HG02884 (cell line): Measurements from ENCODE around the gene MORN5.

ENCODE experiments used
- ATAC-seq: cut with Tn5 transposase; IDR thresholded peaks from one replicate; pipeline ENCODE4 v1.9.1; 2021; ENCODE audit warnings: mild to moderate bottlenecking, moderate library complexity; ENCODE audit not compliant: unreplicated experiment

Gene MORN5

GRCh38 chr9:122214507-122214906 lies 54.8 kb downstream of the MORN5 start:
- no peak for ATAC-seq

GRCh38 chr9:122215663-122216062 lies 56.0 kb downstream of the MORN5 start:
- no peak for ATAC-seq

- no peak for ATAC-seq
Measured at GRCh38 chr9:122216138-122216797, 56.6 kb downstream of the MORN5 start.

GRCh38 chr9:122216798-122217418 lies 57.2 kb downstream of the MORN5 start:
- ATAC-seq, result no peak

- no peak for ATAC-seq
Measured at GRCh38 chr9:122217640-122218039, 57.9 kb downstream of the MORN5 start.

- ATAC-seq, result no peak
Measured at GRCh38 chr9:122218071-122218934, 58.6 kb downstream of the MORN5 start.

GRCh38 chr9:122218935-122219855 lies 59.5 kb downstream of the MORN5 start:
- no peak for ATAC-seq

- no peak for ATAC-seq
Measured at GRCh38 chr9:122219856-122220672, 60.4 kb downstream of the MORN5 start.

- ATAC-seq, result no peak
Measured at GRCh38 chr9:122220673-122221182, 61.0 kb downstream of the MORN5 start.

- no peak for ATAC-seq
Measured at GRCh38 chr9:122221183-122221811, 61.6 kb downstream of the MORN5 start.

- ATAC-seq, result no peak
Measured at GRCh38 chr9:122222791-122223190, 63.1 kb downstream of the MORN5 start.

GRCh38 chr9:122223435-122223834 lies 63.7 kb downstream of the MORN5 start:
- ATAC-seq, result no peak

- ATAC-seq, result no peak
Measured at GRCh38 chr9:122225312-122226141, 65.8 kb downstream of the MORN5 start.

- ATAC-seq, result no peak
Measured at GRCh38 chr9:122226142-122226757, 66.5 kb downstream of the MORN5 start.

- ATAC-seq, result no peak
Measured at GRCh38 chr9:122226758-122227574, 67.3 kb downstream of the MORN5 start.

- ATAC-seq, result no peak
Measured at GRCh38 chr9:122227575-122227900, 67.8 kb downstream of the MORN5 start.

GRCh38 chr9:122228191-122228567 lies 68.5 kb downstream of the MORN5 start:
- no peak for ATAC-seq
